ENCODE measurements around the gene ARMC9.
"Not testable (repeated sequence)": the region's sequence is repeated elsewhere in the genome, so short reads cannot be mapped to it uniquely, and the experiment has no call there.

The ARMC9 gene

DNA sequence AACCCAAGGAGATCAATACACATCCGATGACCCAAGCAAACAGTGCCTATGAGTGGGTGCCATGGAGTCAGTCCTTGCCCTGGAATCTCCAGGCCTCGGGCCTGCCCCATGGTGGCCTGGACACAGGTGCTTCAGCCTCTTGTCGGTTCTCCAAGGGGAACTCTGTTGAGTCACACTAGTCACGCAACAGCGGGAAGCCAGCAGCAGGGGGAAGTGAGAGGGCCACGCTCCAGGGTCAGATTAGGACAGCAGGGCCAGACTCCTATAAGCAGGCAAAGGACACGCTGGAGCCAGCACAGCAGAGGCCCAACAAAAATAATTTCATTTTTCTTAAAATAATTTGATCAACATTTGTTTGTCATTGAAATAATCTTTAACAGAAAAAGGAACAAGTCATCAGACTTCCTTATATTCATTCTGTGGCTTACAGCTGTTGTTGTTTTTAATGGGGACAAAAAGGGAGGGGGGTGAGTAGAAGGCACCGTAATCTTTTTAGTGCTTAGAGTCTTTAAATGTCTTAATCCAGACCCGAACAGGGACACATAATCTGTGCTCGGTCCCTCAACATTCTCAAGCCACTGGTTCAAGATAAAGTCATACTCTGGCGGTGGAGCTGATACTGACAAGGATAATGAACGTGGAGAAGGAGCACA lies 16.4 kb upstream of the ARMC9 start:
- DNase-seq (ENCODE audit: low read depth, low spot score), result no peak

DNA sequence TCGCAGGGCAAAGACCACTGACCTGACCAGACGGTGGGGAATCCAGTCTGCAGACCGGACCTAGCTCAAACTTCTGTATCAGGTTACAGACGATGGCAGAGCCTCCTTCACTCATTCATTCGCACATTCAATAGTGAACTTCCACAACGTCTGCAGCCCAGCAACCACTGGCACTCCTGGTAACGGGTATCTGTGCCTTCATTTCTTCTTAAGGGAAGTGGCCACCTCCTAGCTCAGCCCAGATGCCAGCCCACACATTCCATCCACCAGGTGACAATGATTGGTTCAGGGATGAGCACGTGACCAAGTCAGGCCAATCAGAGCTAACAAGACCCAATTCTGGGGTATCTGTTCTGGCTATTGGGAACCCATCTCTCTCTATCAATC lies 15.9 kb upstream of the ARMC9 start:
- DNase-seq (ENCODE audit: low read depth, low spot score), result no peak

DNA sequence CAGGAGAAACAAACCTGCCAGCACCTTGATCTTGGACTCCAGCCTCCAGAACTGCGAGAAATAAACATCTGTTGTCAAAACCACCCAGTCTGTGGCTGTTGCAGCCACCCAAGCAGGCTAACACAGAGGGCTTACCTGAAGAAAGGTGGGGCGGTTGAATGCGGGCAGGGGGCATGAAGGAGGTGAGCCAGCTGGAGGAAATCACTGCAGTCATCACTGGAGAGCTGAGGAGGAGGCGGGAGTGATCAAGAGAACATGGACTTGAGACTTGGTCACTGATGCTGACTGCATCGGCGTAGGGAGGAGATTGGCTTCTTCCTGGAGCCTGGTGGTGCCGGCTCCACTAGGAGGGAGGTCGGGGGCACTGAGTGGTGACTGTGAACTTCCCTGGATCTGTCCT lies 14.6 kb upstream of the ARMC9 start:
- no peak for DNase-seq (ENCODE audit: low read depth, low spot score)

DNA sequence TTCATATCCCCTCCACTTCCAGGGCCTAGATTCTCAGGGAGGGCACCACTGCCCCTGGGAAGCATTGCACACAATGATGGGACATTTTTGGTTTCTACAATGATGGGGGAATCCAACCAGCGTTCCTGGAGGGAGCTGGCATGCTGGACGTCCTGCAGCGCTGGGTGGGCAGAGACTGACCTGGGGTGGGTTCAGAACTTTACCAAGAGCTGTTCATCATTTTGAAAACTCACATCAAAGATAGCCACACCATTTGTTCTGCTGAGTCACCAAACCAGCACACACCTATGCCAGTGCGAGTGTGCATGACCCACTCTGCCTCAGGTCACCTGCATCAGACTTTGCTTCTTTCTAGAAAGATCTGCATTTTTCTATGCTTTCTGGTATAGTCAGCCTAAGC lies 14.1 kb upstream of the ARMC9 start:
- no peak for DNase-seq (ENCODE audit: low read depth, low spot score)

DNA sequence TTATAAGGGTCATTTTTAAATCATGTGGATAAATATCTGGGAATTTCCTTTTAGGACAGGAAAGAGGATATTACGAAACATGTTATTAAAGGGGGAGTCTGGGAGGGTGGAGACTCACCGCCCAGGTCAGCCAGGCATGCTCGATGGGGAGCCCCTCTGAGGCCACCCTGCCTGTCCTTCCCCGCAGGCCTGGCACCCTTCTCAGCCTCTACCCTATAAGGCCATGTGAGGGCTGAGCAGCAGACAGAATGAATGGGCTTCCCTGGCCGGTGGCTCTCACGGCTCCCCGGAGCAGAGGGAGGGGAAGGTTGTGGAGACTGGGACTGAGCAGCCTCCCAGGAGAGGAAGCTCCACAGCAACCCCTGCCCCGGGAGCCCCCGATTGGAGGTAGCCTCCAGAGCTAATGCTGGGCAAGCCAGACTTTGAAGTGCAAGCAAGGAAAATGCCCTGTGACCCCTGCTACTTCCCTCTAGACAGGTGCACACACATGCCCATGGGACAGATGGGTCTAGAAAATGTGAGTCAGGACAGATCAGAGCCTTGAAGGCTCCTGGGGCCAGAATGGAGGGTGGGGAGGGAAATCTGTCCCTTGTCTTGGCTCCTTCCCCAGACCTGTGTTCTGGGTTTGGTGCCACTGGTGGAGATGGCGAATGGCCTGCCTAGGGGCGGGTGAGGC lies 13.2 kb upstream of the ARMC9 start:
- no peak for DNase-seq (ENCODE audit: low read depth, low spot score)

DNA sequence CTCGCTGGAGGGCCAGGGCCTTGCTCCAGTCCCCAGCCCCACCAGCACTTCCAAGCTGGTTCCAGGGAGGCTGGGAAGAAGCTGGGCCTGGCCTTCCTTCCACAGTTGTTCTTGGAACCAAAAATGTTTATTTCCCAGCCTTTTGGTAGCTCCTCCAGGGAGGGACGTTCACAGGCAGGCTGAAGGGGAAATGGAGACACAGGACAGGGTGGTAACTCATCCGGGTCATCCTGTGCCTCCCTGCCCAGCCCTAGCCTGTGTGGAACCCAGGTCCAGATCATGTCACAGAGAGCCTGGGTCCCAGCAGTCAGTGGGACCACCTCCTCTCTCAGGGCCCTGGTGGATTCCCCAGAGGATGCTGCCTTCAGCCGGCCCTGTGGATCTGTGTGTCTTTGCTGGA lies 12.5 kb upstream of the ARMC9 start:
- DNase-seq (ENCODE audit: low read depth, low spot score), result no peak

DNA sequence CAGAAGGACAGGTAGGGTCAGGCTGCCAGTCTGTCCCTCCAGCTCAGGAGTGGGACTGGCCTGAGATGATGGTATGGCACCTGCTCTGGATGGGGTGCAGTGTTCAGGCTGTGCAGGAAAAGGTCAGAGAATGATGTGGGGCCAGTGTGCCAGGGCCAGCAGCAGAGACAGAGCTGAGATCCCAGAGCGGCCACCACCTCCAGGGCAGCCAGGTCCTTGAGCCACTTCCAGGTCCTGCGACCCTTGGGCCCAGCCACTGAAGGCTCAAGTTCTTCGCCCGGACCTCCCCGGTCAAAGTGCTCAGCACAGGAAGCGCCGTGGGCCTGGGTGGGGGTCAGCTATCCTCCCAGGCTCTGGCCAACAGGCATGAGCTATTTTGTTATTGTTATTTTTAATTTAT lies 12.1 kb upstream of the ARMC9 start:
- no peak for DNase-seq (ENCODE audit: low read depth, low spot score)

DNA sequence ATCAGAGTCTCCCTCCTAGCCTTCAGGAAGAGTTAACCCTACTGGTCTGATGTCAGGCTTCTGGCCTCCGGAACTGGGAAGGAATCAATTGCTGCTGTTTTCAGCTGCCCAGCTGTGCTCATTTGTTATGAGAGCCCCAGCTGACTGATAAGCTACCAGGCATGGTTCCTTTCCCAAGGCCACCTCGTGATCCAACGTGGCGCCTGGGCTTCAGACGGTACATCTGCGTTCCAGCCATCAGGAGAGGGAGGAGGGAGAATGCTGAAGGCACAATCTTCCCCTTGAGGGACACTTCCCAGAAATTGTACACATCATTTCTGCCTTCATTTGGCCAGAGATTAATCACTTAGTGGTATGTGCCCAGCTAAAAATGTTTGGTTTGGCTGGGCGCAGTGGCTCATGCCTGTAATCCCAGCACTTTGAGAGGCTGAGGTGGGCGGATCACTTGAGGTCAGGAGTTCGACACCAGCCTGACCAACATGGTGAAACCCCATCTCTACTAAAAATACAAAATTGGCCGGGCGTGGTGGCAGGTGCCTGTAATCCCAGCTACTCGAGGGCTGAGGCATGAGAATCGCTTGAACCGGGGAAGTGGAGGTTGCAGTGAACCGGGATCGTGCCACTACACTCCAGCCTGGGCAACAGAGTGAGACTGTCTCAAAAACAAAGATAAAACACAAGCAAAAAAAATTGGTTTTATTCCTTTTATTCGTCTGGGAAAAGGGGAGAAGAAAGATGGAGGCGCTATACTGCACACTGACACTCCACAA lies 10.5 kb upstream of the ARMC9 start:
- DNase-seq (ENCODE audit: low read depth, low spot score), result no peak

DNA sequence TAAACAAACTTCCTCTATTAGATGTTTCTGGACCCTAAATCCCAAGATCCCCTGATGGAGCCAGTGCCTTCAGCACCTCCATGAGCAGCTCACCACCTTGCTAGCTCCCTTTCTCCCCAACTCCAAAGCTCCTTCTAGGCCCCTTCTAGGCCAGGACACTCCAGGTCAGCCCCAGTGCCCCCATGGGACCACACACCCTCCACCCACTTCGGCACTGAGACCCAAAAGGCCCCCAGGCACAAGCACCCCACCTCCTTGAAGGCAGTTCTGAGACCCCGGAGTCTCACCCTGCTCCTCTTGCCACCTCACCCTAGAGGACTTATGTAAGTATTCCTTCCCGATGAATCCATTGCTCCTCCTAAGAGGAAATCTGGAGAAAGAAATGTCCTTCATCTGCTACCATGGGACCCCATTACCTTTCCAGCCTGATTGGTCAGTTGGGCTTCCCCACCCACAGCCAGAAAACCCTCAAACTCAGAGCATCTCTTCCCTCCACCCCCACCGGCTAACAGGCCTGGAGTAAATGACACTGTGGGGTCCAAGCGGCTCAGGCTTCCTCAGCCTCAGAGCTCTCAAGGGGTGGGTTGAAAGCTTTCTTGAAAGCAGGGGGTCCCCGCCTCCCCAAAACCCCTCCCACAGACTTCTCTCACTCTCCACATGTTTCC lies 9.8 kb upstream of the ARMC9 start:
- no peak for DNase-seq (ENCODE audit: low read depth, low spot score)

DNA sequence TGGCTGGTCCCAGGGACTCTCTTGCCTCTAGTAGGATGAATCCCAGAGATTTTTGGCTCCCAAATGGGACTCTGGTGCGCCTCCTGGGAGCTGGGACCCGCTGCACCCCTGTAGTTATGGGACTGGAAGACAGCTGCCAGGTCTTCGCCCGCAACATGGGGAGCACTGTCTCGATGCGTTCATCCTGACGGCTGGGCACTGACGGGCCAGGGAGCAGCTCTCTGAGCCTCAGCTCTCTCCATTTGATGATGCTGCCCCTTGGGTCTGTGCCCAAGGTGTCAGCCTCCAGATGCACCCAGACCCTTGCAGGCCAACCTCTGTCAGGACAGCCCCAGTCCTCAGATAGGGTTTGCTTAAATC lies 9.3 kb upstream of the ARMC9 start:
- no peak for DNase-seq (ENCODE audit: low read depth, low spot score)

DNA sequence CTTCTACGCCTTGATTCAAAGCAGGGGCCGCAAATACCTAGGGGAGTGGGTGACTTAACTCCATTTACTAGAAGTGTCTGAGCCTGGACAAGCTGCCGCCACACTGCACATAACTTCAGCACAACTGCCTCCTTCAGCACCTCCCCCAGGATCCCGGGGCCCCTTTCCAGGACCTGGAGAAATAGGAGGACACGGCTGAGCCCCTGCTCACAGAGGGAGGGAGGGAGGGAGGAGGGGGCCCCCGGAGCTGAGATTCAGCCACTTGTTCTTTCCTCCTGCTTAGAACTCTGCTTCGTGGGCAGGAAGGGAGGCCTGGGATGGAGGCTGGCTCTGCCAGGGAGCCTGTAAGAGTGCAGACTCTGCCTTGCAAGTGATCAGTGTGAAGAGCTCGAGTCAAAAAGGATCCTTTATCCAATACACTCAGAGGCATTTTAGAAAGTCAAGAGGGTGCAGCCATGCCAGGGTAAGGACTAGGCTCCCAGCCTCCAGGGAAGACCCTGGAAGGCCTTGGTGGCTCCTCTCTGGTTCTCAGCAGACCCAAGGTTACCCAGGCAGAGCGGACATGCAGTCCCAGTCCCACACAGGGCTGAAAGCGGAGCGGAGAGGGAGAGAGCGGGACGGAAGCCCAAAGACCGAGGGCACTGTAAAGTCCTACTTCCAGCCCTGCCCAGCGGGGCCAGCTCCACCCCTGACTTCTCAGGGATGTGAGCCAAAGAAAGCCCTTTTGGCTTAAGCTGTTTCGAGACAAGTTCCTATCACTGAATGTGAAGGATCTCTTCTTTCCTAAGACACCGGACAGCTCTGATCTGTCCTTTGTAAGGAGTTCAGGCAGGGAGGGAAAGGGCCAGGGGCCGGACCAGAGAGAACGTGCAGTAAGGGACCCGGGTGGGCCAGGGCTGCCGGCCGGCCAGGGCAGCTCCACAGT lies 8.6 kb upstream of the ARMC9 start:
- DNase-seq (ENCODE audit: low read depth, low spot score), result peak; percentile 12

DNA sequence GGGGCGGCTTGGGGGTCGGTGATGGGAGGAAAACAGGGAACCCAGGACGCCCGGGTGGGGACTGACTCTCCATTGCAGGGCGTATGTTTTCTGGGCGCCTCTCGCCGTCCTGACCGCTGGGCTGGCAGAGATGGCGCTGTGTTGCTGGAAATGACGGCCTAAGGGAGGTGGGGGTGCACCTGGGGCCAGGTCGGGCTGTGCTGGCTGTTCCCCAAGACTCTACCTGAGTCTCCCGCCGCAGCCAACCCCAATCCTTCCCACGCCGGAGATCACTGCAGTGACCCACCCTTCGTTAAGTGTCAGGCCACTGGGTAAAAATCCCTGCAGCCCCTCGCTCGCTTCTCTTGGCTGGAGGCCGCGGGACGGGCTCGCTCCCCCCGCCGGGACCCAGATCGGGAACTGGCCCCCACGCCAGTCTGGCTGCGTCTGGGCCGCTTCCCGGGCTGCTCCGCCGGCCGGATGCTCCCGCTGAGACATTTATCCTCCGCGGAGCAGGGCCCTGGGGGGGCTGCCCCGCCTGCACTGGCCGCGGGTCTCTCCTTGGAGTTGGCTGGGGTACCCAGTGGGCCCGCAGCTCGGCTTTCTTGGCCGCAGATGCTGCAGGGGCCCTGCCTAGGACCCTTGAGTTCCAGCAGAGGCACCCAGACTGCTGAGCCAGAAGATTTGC lies 7.8 kb upstream of the ARMC9 start:
- DNase-seq (ENCODE audit: low read depth, low spot score), result no peak

DNA sequence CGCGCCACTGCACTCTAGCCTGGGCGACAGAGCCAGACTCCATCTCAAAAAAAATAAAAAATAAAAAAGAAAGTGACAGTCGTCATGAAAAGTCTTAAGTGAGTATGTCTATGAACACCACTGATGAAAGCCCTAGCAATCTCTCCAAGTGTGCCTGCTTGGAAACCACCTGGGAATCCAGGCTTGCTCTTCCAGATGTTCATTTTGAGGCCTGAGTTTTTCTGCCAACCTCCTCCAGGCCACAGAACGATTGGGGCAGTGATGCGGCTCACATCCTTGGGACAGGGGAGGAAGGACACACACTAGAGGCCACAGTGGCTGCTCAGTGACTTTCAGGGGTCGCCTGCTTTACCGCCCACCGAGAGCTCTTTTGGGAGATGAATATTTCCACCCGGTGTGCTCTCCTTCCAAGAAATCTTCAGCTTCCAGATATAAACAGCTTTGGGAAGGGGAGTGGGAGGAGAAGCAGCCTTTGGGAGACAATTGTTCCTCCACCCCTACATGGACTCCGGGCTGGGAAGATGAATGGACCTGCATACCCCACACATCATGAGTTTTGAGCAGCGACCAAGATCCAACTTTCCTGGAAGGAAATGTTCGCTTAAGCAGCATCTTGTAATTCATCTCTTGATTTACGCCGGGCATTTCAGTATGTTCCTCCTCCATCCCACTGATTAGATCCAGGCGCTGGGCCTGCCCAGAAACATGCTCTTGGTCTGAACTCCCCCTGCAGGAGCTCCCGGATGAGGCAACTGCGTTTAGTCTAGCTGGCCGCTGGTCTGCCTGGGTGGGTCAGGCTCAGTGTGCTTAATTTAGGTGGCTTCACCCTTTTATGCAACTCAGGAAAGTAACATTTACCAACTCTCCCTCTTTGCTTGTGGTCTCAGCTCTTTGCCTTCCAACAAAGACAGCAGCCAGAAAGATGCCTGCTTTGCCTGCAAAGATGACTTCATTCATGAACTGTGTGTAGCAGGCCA lies 6.2 kb upstream of the ARMC9 start:
- DNase-seq (ENCODE audit: low read depth, low spot score), result peak; percentile 50

DNA sequence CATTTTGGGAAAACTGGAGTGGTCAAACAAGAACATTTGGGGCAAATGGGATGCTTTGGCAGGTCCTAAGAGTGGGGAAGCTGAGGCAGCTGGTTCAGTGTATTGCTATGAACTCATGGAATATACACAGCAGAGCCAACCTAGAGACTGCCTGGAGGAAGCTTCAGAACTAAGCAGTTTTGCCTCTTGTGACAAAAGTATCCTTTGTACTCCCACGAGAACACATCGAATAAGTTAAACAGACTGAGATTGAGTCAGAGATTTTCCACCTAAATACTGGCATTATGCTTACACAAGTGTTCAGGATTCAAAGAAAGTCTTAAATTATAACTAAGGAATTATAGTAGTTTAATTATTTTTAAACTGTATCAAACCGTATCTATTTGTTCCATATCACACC lies 5.2 kb upstream of the ARMC9 start:
- DNase-seq (ENCODE audit: low read depth, low spot score), result no peak

DNA sequence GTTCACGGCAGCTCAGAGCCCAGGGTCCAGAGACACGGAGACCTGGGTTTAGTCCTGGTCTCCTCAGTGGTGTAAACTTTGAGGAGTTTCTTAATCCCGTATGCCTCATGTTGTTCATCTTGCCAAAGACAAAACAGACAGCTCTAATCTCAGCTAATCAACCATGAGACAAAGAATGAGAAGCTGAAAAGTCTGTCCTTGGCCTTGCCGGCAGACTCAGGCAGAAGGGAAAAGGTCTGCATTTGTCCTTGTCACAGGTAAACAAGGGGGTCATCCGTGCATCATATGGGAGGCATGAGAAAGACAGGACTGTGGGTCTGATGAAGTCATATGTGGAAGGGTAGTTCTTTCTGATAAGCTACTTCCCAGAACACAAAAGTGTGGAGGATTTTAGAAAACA lies 1.8 kb upstream of the ARMC9 start:
- no peak for DNase-seq (ENCODE audit: low read depth, low spot score)

DNA sequence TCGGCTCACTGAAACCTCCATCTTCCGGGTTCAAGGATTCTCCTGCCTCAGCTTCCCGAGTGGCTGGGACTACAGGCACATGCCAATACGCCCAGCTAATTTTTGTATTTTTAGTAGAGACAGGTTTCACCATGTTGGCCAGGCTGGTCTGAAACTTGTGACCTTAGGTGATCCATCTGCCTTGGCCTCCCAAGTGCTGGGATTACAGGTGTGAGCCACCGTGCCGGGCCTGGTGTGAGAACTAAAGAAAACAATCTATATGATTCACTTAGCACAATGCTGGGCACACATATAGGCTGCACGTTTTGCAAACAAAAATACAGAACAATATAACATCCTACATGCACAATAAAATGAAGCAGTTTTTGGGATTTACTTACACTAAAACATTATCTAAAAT lies 1.2 kb upstream of the ARMC9 start:
- DNase-seq (ENCODE audit: low read depth, low spot score), result not testable (repeated sequence)

DNA sequence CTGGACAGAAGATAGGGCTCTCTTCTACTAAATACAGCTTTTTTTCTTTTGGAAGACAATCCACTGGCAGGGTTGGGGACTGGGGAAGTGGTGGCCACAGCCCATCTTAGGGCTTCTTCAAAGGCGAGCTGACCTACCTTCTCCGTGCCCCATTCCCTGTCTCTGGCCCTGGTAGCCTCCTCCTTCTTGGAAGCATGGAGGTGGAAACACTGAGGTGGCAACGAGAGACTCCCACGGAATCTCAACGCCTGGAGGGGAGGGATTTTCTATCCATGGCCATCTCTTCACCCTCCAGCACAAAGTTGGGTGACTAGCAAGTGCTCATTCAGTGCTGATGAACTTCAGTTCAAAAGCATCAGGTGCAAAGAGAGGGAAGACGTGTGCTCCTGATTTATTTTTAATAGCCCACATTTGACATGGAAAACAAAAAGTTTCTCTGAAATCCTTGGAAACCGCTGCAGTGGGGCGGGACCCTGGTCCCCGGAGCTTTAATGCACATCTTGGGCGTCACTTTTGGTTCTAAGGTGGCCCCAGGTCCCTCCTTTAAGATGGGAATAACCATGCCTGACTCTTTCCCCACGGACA lies 633 bp upstream of the ARMC9 start:
- no peak for DNase-seq (ENCODE audit: low read depth, low spot score)

DNA sequence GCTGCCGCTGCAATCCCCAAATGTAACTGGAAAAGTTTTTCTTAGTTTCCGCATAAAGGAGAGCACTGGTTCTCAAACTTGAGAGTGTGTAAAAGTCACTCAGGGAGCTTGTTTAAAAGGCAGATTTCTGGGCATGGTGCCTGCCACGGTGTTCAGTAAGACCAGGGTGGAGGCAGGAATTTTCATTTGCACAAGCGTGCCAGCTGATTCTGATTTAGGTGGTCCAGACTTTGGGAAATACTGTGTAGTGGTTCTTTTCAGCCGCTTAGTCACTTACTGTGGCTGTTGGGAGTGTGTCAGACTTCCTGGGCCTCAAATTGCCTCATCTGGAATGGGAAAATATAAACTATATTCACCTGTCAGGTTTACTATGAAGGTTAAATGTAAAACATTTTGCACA lies 788 bp downstream of the ARMC9 start:
- DNase-seq (ENCODE audit: low read depth, low spot score), result no peak

DNA sequence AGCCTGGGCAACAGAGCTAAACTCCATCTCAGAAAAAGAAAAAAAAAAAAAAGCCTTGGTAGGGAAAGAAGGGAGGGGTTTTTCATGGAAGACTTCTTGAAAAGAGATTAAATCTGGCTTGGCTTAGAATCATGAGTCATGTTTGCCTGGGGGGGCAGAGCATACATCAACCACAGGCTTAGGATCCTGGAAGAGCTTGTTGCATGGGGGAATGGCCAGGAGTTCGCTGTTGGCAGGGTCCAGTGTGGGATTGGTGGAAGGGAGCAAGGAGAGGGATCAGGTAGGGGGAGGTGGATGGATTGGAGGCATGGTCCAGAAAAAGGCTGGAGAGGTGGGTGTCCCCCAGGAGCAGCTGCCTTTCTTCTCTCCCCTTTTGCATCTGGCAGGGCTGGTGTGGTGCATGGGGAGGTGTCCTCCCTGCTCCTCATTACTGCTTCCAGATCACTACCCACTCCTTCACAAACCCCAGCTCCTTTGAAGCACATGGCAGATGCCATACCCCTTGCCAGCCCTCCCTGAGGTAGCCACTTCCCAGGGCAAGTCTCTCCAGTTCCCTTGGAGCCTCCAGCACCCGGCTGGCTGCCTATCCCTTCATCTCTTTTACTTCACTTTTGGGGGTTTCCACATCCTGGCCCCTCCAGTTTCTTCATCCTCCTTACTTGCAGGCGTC lies 2.5 kb downstream of the ARMC9 start:
- DNase-seq (ENCODE audit: low read depth, low spot score), result no peak

Measured in brain pericyte (primary cell).